HG03175 (cell line): ENCODE results near the gene TGIF1.

Source experiments
- ATAC-seq: cut with Tn5 transposase; IDR thresholded peaks from one replicate; pipeline ENCODE4 v1.9.1; 2021; ENCODE audit warnings: mild to moderate bottlenecking, moderate library complexity; ENCODE audit not compliant: unreplicated experiment

The TGIF1 gene

GRCh38 chr18:3480827-3481573 lies 31.0 kb downstream of the TGIF1 start:
- no peak for ATAC-seq

- ATAC-seq, result no peak
Measured at GRCh38 chr18:3481696-3482210, 31.8 kb downstream of the TGIF1 start.

GRCh38 chr18:3482258-3482657 lies 32.3 kb downstream of the TGIF1 start:
- no peak for ATAC-seq

GRCh38 chr18:3485153-3486149 lies 35.5 kb downstream of the TGIF1 start:
- no peak for ATAC-seq

- no peak for ATAC-seq
Measured at GRCh38 chr18:3486512-3486911, 36.5 kb downstream of the TGIF1 start.

- no peak for ATAC-seq
Measured at GRCh38 chr18:3489462-3489861, 39.5 kb downstream of the TGIF1 start.

GRCh38 chr18:3491981-3492555 lies 42.1 kb downstream of the TGIF1 start:
- no peak for ATAC-seq

- ATAC-seq, result no peak
Measured at GRCh38 chr18:3492721-3493120, 42.7 kb downstream of the TGIF1 start.

- no peak for ATAC-seq
Measured at GRCh38 chr18:3493501-3494244, 43.7 kb downstream of the TGIF1 start.

GRCh38 chr18:3494245-3494526 lies 44.2 kb downstream of the TGIF1 start:
- no peak for ATAC-seq

GRCh38 chr18:3494569-3494968 lies 44.6 kb downstream of the TGIF1 start:
- ATAC-seq, result no peak

GRCh38 chr18:3495691-3496430 lies 45.9 kb downstream of the TGIF1 start:
- ATAC-seq, result no peak

- ATAC-seq, result no peak
Measured at GRCh38 chr18:3498698-3499471, 48.9 kb downstream of the TGIF1 start.

- ATAC-seq, result no peak
Measured at GRCh38 chr18:3499501-3499900, 49.5 kb downstream of the TGIF1 start.

GRCh38 chr18:3500016-3500415 lies 50.0 kb downstream of the TGIF1 start:
- ATAC-seq, result no peak

- ATAC-seq, result no peak
Measured at GRCh38 chr18:3502650-3503049, 52.7 kb downstream of the TGIF1 start.

- no peak for ATAC-seq
Measured at GRCh38 chr18:3504637-3505036, 54.7 kb downstream of the TGIF1 start.

- no peak for ATAC-seq
Measured at GRCh38 chr18:3508576-3509549, 58.9 kb downstream of the TGIF1 start.
